Hepatocyte (in vitro differentiated cells): Measurements from ENCODE around the gene RTBDN. TPM values are rescaled to one million over a fixed set of nuclear protein-coding genes. Genes with fewer than 3 reads are reported as not detected.

Experiments used
- DNase-seq: peaks from one replicate; pipeline ENCODE4 v3.0.0-alpha.2; 2016; ENCODE audit warnings: low spot score
- H2AFZ ChIP-seq: fragments of 200-600 bp; sonication (generic); 2 replicates; pipeline ENCODE4 v1.6.0; 2016; ENCODE audit warnings: antibody characterized with exemption, mild to moderate bottlenecking
- H3K27ac ChIP-seq: fragments of 200-600 bp; sonication (generic); 2 replicates; pipeline ENCODE4 v1.5.1; 2016; ENCODE audit warnings: mild to moderate bottlenecking
- H3K27me3 ChIP-seq: fragments of 200-600 bp; sonication (generic); 2 replicates; pipeline ENCODE4 v1.6.1; 2016
- H3K36me3 ChIP-seq: fragments of 200-600 bp; sonication (generic); replicated peaks from 2 replicates; pipeline ENCODE4 v1.5.1; 2016; ENCODE audit warnings: low read depth; ENCODE audit not compliant: insufficient read depth
- H3K4me1 ChIP-seq: fragments of 200-600 bp; sonication (generic); 2 replicates; pipeline ENCODE4 v1.5.1; 2016; ENCODE audit warnings: mild to moderate bottlenecking, moderate library complexity; ENCODE audit not compliant: insufficient read depth
- H3K4me2 ChIP-seq: fragments of 200-600 bp; sonication (generic); 2 replicates; pipeline ENCODE4 v1.6.0; 2016
- H3K4me3 ChIP-seq: fragments of 200-600 bp; sonication (generic); 2 replicates; pipeline ENCODE4 v1.5.1; 2016; ENCODE audit warnings: mild to moderate bottlenecking
- H3K79me2 ChIP-seq: fragments of 200-600 bp; sonication (generic); 2 replicates; pipeline ENCODE4 v1.6.0; 2017; ENCODE audit warnings: mild to moderate bottlenecking
- H3K9me2 ChIP-seq: fragments of 200-600 bp; sonication (generic); replicated peaks from 2 replicates; pipeline ENCODE4 v1.6.0; 2017; ENCODE audit warnings: mild to moderate bottlenecking; ENCODE audit not compliant: insufficient read depth
- H3K9me3 ChIP-seq: fragments of 200-600 bp; sonication (generic); 2 replicates; pipeline ENCODE4 v1.5.1; 2016; ENCODE audit warnings: low read depth, mild to moderate bottlenecking
- H4K20me1 ChIP-seq: fragments of 200-600 bp; sonication (generic); 2 replicates; pipeline ENCODE4 v1.6.0; 2016; ENCODE audit warnings: mild to moderate bottlenecking; ENCODE audit not compliant: insufficient read depth, poor library complexity, severe bottlenecking
- CTCF ChIP-seq: fragments of 200-600 bp; sonication (generic); IDR thresholded peaks from 2 replicates; pipeline ENCODE4 v1.5.1; 2016; ENCODE audit warnings: antibody characterized with exemption, mild to moderate bottlenecking; ENCODE audit not compliant: poor library complexity
- EZH2 ChIP-seq: fragments of 200-600 bp; sonication (generic); IDR thresholded peaks from 2 replicates; pipeline ENCODE4 v1.6.1; 2016; ENCODE audit warnings: antibody characterized with exemption, mild to moderate bottlenecking, borderline replicate concordance
- EZH2phosphoT487 ChIP-seq: fragments of 200-600 bp; sonication (generic); IDR thresholded peaks from one replicate; pipeline ENCODE4 v1.6.1; 2018; ENCODE audit warnings: antibody characterized with exemption, mild to moderate bottlenecking, low read depth, moderate library complexity; ENCODE audit not compliant: unreplicated experiment, severe bottlenecking
- WGBS: methylation state at CpG from one replicate; pipeline ENCODE4 v1.1.6; 2016; ENCODE audit warnings: low lambda C conversion rate; ENCODE audit errors: missing lambda C conversion rate; 5-methylcytosine and 5-hydroxymethylcytosine counted together
- polyA plus RNA-seq: library from polyadenylated mRNA; unstranded; fragments of >200 nt; fragmentation: Nextera tagmentation; extraction: Ambion mirVana; gene quantifications from 2 replicates; pipeline ENCODE4 v1.2.1, GENCODE V29; 2016
- total RNA-seq: library from RNA; depleted of rRNA; stranded (reverse); fragments of >200 nt; gene quantifications from 2 replicates; pipeline ENCODE4 v1.2.3, GENCODE V29; 2014

RTBDN gene
- 0.32 TPM in 1 of 2 replicates, not detected in the other for total RNA-seq
- 0.36 TPM in 1 of 2 replicates, not detected in the other for polyA plus RNA-seq

- H3K79me2 ChIP-seq: no peaks in the 10 kb centered on the region
- no peaks in the 10 kb centered on the region for H3K9me2 ChIP-seq
- TF ChIP-seq EZH2 (peak; percentile 46), CTCF (no peak)
- no peaks in the 10 kb centered on the region for H4K20me1 ChIP-seq
- 12% methylated on average over 20 of the region's 20 CpGs for WGBS
- H3K36me3 ChIP-seq: no peaks in the 10 kb centered on the region
- H3K9me3 ChIP-seq: no peaks in the 10 kb centered on the region
- no peak within 1 kb of the TSS for H2AFZ ChIP-seq
- H3K4me2 ChIP-seq: peak within 1 kb of the TSS; percentile 98
- no peak within 1 kb of the TSS for H3K27ac ChIP-seq
- peak within 1 kb of the TSS; percentile 36 for H3K4me3 ChIP-seq
- H3K27me3 ChIP-seq: peaks cover 82% of the 10 kb centered on the region
- H3K4me1 ChIP-seq: no peaks in the 10 kb centered on the region
- no peak for DNase-seq
Observed at GRCh38 chr19:12834566-12834943, at the start of gene RTBDN. TSS of gene RTBDN (minus strand) at chr19:12834579. CDS start at chr19:12829979, 4,600 bp downstream.

GRCh38 chr19:12882589-12882988 lies 48.2 kb upstream of the RTBDN start:
- WGBS: 97% methylated on average over 3 of the region's 3 CpGs

GRCh38 chr19:12881172-12881808 lies 46.9 kb upstream of the RTBDN start, which contains the start of gene DNASE2:
TSS of gene DNASE2 (minus strand) at chr19:12881449. CDS start at chr19:12881375, 74 bp downstream.
- TF ChIP-seq EZH2phosphoT487: no peak
- no peak for TF ChIP-seq EZH2
- no peak for TF ChIP-seq CTCF
- H3K79me2 ChIP-seq: no peaks in the 10 kb centered on the region
- under 1% methylated on average over 37 of the region's 38 CpGs for WGBS

More at GRCh38 chr19:12882589-12882988, 48.2 kb upstream of the RTBDN start:
- TF ChIP-seq CTCF: no peak
- TF ChIP-seq EZH2: no peak
- no peak for TF ChIP-seq EZH2phosphoT487
- Histone ChIP-seq H3K4me3 (no peak overlapping the region), H3K79me2 (no peaks in the 10 kb centered on the region), H3K9me3 (no peaks in the 10 kb centered on the region), H4K20me1 (no peaks in the 10 kb centered on the region), H3K27ac (no peak overlapping the region), H3K4me2 (no peak overlapping the region), H3K4me1 (peaks cover 5% of the 10 kb centered on the region), H3K9me2 (no peaks in the 10 kb centered on the region), H3K27me3 (peaks cover 34% of the 10 kb centered on the region), H3K36me3 (no peaks in the 10 kb centered on the region), H2AFZ (no peak overlapping the region)
- no peak for DNase-seq

More at GRCh38 chr19:12881172-12881808, 46.9 kb upstream of the RTBDN start, which contains the start of gene DNASE2:
- H3K36me3 ChIP-seq: no peaks in the 10 kb centered on the region
- no peaks in the 10 kb centered on the region for H4K20me1 ChIP-seq
- peak within 1 kb of the TSS; percentile 86 for H3K27ac ChIP-seq
- peaks cover 25% of the 10 kb centered on the region for H3K27me3 ChIP-seq
- H3K4me3 ChIP-seq: peak within 1 kb of the TSS; percentile 86
- peaks cover 5% of the 10 kb centered on the region for H3K4me1 ChIP-seq
- no peaks in the 10 kb centered on the region for H3K9me3 ChIP-seq
- peak; percentile 94 for DNase-seq
- H2AFZ ChIP-seq: peak within 1 kb of the TSS; percentile 97
- H3K9me2 ChIP-seq: no peaks in the 10 kb centered on the region
- peak within 1 kb of the TSS; percentile 96 for H3K4me2 ChIP-seq
